GM21381 (cell line): ENCODE results near the gene BFAR.
"Not testable (repeated sequence)": the region's sequence is repeated elsewhere in the genome, so short reads cannot be mapped to it uniquely, and the experiment has no call there.

Source experiments
- ATAC-seq: cut with Tn5 transposase; IDR thresholded peaks from one replicate; pipeline ENCODE4 v1.9.1; 2021; ENCODE audit warnings: mild to moderate bottlenecking, moderate library complexity; ENCODE audit not compliant: unreplicated experiment

BFAR gene

DNA sequence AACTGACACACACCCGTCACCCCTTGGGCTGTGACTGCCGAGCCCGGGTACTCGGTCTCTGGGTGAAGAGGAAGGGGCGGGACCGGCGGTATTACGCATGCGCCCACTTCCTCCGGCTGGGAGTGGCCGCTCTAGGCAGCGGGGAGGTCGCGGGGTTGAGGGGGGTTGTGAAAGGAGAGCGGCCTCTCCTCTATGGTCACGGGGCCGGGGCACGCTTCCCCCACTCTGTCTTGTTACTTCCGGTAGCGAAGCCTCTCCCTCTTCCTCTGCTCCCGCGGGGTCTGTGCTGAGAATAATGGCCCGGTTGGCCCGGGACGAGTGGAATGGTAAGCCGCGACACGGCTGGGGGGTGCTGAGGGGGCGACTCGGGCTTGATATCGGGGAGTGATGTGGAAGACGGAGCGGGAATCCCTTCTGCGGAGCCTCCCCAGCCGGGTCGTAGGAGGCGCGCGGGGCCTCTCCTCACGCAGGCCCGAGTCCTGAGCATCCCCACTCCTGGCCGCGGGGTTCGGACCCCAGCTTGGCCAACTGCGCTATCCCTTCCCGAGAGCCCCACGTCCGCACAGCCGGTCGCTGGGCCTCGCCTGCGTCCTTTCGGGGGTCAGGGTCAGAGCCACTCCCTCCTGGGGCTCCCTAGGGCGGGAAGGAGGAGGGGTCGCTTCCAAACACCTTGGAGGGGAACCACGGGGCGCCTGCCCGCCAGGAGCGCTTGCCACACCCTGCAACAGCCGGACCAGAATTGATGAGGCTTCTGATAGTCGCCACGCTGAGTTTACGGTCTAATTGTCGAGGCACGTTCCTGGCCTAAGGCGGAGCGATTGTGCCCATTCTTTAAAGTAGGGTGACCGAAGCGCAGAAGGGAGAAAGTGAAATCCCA is at the start of gene BFAR:
BFAR (plus strand) TSS at position 259 of the 877 bp plus-strand sequence. CDS start 11,396 bp downstream, outside the sequence.
- peak; percentile 74 for ATAC-seq

DNA sequence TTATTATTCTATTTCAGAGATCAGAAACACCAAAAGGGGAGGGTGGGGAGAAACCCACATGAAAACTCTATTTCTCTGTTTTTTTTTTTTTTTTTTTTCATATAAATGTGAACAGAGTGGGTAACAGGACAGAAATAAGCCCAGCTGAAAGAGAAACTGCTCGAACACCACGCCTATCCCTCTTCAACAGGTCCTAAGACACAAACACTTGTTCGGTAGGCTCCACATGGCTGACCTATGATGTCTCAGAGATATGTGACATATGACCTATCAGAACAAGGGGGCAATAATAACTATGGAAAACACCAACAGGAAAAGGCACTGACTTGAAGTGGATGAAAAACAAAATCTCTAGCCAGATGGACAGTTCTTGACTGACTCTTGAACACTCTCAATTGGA is 47.5 kb upstream of the BFAR start:
- ATAC-seq: no peak

DNA sequence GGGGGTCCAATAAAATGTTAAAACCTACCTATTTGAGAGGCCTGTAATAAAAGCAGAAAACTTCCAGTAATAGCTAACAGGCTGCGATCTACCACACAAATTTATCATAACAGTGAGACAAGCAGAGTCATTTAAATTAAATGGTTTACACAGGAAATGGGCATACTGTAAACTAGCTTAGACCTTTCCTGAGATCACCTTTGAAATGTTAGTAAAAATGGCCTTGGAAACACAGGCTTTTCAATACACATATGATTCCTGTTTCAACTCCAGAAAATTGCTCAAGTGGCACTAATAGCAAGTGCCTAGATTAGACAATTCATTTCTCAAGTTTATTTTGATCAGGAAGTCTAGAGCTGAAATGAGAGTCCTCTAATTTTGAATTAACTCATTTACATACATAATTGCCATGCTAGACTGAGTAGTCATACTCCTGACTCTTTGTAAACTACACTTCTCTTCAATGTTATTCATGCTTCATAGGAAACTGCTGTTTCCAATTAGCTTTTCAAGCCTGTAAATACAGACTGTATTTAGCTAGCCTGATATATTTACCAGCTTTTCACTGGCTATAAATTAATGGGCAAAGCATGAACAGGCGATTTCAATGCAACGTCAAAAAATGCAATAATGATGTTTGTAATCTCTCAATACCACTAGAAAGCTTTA is 46.0 kb upstream of the BFAR start:
- ATAC-seq: no peak

DNA sequence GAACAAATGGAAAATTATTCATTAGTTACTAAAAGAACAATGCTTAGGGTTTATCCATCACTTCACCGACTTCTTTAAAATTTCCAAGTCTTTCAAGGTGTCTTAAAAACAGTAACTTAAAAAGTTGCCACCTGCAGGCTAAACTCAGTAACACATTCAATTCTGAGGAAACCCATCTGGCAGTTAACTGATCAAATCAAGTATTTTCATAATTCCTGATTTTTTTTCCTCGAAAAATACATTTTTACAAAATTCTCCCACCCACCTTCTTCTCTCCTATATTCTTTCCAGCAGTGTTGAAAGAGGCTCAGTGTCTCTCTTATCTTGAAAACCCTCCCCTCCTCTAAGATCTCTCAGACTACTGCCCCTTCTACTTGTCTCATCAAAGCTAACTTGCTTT is 32.6 kb upstream of the BFAR start:
- ATAC-seq: no peak

DNA sequence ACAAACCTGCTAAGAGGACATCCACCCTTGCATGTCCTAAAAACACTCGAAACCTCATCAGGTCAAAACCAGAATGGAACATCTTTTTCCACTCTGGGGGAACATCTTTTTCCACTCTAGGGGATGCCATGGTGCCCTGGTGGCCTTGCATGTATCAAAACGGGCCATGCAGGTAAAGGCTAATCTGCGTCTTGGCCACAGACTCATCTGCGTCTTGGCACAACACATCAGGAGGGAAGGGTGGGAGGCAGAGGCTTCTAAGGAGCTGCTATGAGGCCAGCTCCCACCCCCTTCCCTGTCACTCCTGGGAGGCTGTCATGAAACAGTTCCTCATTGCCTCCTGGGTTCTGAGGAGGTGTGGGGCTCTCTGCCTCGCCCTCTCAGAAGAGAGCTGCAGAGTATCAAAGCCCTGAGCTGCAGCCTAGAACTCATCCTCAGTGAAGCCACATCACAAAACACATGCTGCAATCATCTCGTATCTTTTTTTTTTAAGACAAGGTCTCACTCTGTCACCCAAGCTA is 30.2 kb upstream of the BFAR start:
- ATAC-seq: no peak

DNA sequence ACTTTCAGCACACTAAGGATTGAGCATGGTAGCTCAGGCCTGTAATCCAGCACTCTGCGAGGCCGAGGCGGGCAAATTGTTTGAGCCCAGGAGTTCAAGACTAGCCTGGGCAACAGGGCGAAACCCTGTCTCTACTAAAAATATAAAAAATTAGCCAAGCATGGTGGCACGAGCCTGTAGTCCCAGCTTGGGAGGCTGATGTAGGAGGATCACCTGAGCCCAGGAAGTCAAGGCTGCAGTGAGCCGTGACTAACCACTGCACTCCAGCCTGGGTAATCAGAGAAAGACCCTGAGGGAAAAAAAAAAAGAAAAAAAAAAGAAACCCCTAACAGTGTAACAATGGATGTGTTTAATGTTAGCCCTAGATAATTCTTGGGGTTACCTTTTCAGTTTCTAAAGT is 26.6 kb upstream of the BFAR start:
- no peak for ATAC-seq

GRCh38 chr16:14608111-14608566 is 24.6 kb upstream of the BFAR start:
- ATAC-seq: no peak

DNA sequence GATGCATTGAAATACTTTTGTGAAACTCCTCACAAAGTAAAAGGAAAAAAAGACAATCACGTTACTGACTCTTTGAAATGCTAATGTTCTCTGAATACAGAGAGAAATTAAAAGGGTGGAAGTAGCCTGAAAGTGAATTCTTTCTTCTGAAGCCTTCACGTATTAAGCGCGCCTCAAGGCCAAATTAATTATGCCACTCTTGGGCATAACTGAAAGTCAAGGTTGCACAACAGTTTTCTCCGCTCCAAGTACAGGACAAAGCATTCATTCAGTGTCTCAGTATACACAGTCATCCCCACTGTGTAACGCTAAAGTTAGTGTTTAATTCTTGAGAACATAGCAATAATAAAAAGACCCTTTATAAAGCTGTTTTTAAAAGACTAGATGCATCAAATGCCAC is 24.1 kb upstream of the BFAR start:
- no peak for ATAC-seq

DNA sequence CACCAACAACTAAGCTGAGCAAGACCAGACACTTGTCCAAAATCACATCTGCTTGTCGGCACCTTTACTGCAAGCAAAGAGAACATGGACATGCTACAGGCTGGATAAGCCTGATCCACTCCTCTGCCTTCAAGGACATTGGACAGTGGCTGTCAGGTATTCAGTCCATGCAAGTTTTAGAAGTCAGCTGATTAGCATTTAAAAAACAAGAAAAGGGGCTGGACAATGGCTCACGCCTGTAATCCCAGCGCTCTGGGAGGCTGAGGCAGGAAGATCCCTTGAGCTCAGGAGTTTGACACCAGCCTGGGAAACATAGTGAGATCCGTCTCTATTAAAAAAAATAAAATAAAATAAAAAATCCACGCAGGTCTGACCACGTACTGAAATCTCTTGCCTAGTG is 23.0 kb upstream of the BFAR start:
- no peak for ATAC-seq

- ATAC-seq: no peak
Measured at GRCh38 chr16:14611660-14612059, 21.1 kb upstream of the BFAR start.

DNA sequence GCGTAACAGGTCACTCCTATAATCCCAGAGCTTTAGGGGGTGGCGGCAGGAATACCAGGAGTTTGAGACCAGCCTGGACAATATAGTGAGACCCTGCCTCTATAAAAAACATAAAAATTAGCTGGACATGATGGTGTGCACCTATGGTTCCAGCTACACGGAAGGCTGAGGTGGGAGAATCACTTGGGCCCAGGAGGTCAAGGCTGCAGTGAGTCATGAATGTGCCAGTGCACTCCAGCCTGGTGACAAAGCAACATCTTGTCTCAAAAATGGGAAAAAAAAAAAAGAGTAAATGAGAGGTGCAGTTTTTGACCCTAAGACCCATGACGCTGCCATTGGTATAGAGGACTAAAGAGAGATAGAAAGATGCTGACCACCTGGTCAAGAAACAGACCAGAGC is 18.8 kb upstream of the BFAR start:
- ATAC-seq: no peak

- no peak for ATAC-seq
Measured at GRCh38 chr16:14616280-14616679, 16.5 kb upstream of the BFAR start.

DNA sequence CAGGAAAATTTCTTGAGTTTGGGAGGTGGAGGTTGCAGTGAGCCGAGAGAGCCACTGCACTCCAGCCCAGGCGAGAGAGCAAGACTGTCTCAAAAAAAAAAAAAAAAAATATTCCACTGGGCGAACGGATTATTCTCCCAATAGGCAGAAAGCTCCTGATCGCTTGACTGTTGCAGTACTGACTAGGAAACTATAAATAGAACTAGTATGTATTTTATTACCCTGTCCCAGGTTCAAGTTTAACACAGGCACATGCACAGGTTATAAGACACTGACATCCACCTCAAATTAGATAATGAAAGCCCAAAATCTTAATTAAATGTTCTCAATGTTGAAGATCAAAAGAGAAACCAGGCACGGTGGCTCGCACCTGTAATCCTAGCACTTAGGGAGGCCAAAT is 14.2 kb upstream of the BFAR start:
- no peak for ATAC-seq

- no peak for ATAC-seq
Measured at GRCh38 chr16:14627078-14627477, 5.7 kb upstream of the BFAR start.

- no peak for ATAC-seq
Measured at GRCh38 chr16:14628806-14629611, 3.7 kb upstream of the BFAR start.

GRCh38 chr16:14629612-14629918 is 3.2 kb upstream of the BFAR start:
- ATAC-seq: peak; percentile 1

GRCh38 chr16:14629919-14630619 is 2.7 kb upstream of the BFAR start, which contains the start of gene PARN:
Gene PARN (minus strand): TSS chr16:14630260. CDS start chr16:14630125, 135 bp downstream.
- ATAC-seq: peak; percentile 47

DNA sequence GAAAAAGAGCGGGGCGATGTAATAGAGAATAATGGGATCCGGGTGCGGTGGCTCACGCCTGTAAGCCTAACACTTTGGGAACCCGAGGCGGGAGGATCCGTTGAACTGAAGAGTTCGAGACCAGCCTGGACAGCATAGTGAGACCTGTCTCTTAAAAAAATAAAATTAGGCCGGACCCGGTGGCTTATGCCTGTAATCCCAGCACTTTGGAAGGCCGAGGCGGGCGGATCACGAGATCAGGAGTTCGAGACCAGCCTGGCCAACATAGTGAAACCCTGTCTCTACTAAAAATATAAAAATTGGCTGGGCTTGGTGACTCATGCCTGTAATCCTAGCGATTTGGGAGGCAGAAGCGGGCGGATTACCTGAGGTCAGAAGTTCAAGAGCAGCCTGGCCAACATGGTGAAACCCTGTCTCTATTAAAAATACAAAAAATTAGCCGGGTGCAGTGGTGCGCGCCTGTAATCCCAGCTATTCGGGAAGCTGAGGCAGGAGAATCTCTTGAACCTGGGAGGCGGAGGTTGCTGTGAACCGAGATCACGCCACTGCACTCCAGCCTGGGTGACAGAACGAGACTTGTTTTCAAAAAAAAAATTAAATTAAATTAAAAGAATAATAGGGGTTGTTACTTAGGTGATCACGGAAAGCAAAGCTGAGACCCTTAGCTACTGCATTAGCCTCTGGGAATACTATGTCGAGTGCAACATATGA is 2.0 kb upstream of the BFAR start:
- ATAC-seq: not testable (repeated sequence)

DNA sequence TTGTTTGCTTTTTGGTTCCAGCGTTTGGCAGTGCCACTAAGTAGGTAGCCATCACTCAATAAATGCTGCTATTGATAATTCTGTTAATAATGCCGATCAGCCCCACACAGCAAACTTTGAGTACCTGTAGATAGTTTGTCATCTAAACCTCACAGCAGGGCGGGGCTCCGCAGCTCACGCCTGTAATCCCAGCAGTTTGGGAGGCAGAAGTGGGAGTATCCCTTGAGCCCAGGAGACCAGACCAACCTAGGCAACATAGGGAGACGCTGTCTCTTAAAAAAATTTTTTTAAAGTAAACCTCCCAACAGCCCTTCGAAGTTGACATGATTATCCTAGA is 1.6 kb downstream of the BFAR start:
- ATAC-seq: no peak
